Right ventricle myocardium inferior (tissue), 1 donor: Measurements from ENCODE around the gene DEK. TPM values are rescaled to one million over a fixed set of nuclear protein-coding genes. Genes with fewer than 3 reads are reported as not detected.
A peak's percentile ranks its signal among the peaks of the same experiment; 100 is the strongest.
"Not testable (repeated sequence)": the region's sequence is repeated elsewhere in the genome, so short reads cannot be mapped to it uniquely, and the experiment has no call there.

Experiments used
- ATAC-seq: fragments of 200-7000 bp; cut with Tn5 transposase; one replicate; pipeline ENCODE4 v1.9.1; 2020; ENCODE audit warnings: mild to moderate bottlenecking, moderate library complexity
- DNase-seq: peaks from one replicate; pipeline ENCODE4 v3.0.0; 2021; ENCODE audit errors: missing footprints
- intact Hi-C: fragments of 100-400 bp; cut with DNase I; formaldehyde crosslinking; loops from one replicate; pipeline ENCODE4 v1.11.0; 2022
- total RNA-seq: library from RNA; stranded (reverse); fragmentation: NEBNext Ultra II Directional; extraction: Animal tissue kit (Norgen Biotek cat#: 25700); gene quantifications from one replicate; pipeline ENCODE4 v1.2.1, GENCODE V29; 2021
- donor health status: DM: no; HTN: yes; CAD: no; lungs with severe emphysema.

DEK gene
- total RNA-seq, 1 donor from 2014 or later, result 68.6 TPM

GRCh38 chr6:18179770-18180356, 84.5 kb downstream of the DEK start:
- intact Hi-C loops, result no loop called here
- ATAC-seq, result peak; percentile 69
- DNase-seq, result no peak

GRCh38 chr6:18178960-18179615, 85.2 kb downstream of the DEK start:
- ATAC-seq, result no peak
- intact Hi-C loops, result no loop called here
- no peak for DNase-seq

GRCh38 chr6:18177286-18177965, 86.9 kb downstream of the DEK start:
- DNase-seq (no peak), ATAC-seq (no peak)
- intact Hi-C loops, result no loop called here

GRCh38 chr6:18176198-18176597, 88.1 kb downstream of the DEK start:
- ATAC-seq, intact Hi-C loops: not testable (repeated sequence)

More at GRCh38 chr6:18176198-18176597, 88.1 kb downstream of the DEK start:
- DNase-seq, result not testable (repeated sequence)

Other genes starting within 250 kb of the DEK start
- 1.2 TPM for gene NHLRC1, start 141.9 kb downstream of the DEK start, total RNA-seq
- 12.0 TPM for gene TPMT, start 109.5 kb downstream of the DEK start, total RNA-seq
- gene KDM1B, start 109.1 kb downstream of the DEK start, total RNA-seq, result 13.0 TPM
- gene RNF144B, start 122.8 kb upstream of the DEK start, total RNA-seq, result 18.2 TPM